Germinal center (tissue), 1 donor: ENCODE results near the gene AMZ2.
"Not testable (repeated sequence)": the region's sequence is repeated elsewhere in the genome, so short reads cannot be mapped to it uniquely, and the experiment has no call there.

ENCODE experiments used
- DNase-seq: peaks from one replicate; pipeline ENCODE4 v3.0.0; 2012; ENCODE audit warnings: mixed read lengths, low spot score

The AMZ2 gene

DNA sequence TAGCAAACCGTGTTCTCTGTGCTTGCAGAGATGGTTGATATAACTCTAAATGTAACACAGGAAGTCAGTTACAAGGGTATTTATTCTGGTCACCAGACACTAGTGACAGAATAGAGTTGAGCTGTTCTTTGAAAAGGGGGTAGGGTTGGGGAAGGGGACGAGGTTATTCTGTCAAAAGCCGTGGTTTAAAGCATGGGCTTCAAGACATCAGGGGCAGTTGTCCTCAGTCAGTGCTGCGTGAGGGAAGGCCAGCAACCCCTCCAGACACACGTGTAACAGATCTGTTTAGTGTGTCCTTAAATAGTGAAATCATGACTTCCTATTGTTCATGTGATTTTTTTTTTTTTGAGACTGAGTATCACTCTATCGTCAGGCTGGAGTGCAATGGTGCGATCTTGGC lies 5.6 kb downstream of the AMZ2 start:
- DNase-seq: not testable (repeated sequence)

DNA sequence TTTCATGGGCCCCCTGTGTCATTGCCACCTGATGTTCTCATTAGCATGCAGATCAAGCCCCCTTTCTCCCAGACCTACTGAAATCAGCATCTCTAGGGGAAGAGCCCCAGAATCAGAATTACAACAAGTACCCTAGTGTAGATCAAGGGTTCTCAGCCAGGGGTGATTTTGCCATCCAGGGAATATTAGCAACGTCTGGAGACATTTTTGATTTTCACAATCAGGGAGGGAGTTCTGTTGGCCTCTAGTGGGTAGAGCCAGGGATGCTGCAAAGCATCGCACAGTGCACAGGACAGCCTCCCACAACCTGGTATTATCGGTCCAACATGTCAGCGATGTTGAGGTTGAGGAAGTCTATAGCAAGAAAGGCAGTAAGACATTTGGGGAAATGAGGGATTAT lies 7.3 kb downstream of the AMZ2 start:
- DNase-seq: no peak

DNA sequence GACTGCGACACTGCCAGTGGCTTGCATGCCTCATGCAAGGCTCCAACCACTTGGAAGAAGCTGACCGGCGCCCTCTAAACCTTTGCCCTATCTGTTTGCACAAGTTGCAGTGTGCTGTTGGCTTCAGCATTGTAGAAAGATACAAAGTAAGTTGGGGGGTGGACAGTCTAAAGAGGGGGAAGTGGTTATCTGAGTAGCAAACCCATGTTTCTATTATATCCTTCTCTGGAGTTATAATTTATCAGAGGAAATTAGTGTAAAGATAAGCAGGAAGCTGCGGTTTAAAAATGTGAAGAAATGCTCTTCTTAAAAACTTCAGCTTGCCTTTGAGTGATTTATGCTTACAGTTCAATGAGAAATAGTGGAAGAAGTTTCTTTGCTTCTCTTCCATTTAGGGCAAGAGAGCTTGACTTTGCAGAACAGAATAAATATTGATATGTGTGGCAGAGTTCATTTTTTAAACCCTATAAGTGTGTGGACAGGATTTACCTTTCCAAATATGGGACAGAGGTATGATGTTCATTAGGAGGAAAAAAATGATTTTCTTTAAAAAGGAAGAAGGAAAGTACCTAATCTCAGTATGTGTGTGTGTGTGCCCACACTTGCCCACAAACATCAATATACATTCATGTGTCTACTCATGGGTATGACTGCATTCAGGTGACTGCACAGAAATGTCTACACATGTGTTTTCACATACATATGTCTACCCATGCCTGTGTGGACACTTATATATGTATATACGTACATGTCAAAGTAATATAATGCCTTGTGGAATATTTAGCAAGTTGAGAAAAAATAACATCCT lies 8.1 kb downstream of the AMZ2 start:
- DNase-seq: no peak

DNA sequence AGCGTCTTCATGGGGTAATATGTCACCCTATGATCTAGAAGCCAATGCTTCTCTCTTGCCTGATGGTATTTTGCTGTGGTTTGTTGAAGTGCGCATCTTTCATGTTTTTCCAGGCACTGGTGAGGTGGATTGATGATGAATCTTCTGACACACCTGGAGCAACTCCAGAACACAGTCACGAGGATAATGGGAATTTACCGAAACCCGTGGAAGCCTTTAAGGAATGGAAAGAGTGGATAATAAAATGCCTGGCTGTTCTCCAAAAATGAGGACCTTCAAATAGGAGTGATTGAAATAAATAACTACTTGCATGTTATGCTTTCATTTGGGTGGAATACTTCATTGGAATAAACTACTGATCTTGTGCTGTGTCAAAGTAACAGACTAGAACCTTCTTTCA lies 8.9 kb downstream of the AMZ2 start:
- not testable (repeated sequence) for DNase-seq

DNA sequence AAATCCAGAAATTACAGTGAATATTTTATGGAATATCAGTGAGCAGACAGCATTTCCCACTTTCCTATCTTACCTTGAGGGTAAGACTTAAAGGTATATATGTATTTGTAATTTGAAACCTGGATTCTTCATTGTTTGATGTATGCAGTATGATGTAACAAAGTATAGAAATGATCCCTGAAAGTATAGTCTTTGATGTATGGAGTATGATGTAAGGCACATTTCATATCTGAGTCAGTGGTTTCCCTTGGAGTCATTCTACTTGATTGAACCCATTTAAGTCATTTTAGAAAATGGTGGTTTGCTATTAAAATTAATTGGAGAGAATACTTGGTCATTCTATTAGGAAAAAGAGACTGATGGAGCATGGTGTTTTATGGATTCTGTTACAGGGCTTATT lies 10.1 kb downstream of the AMZ2 start:
- no peak for DNase-seq

DNA sequence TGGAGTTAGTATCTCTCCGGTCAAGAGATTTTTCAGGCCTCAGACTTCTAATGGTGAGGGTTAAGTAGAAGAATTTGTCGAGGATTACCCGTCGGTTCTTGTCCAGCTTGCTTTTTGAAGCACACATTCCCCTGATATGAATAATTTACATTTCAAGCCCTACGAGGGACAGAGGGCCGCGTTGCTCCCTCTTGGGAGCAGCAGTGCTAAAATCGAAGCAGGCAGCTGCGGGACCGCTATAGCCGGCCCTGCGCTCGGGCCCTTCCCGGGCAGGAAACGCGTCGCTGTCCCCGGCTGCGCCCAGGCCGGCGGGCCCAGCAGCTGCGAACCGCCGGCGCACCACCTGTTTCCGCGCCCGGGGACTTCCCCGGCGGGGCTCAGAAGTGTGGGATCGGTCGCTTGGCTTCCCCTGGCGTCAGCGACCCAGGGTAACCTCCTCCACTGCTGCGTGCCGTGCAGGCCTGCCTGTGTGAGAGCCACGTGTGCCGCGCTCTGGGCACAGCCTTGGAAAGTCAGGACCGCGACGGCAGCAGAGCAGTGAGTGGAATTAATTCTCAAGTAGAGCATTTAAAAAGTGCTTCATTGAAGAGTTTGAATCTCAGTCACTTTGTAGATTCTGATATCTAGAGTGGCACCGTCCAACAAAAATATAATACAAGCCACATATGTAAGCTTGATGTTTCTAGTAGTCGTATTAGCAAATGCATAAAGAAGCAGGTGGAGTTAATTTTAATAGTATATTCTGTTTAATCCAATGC lies 11.2 kb downstream of the AMZ2 start:
- peak; percentile 76 for DNase-seq

DNA sequence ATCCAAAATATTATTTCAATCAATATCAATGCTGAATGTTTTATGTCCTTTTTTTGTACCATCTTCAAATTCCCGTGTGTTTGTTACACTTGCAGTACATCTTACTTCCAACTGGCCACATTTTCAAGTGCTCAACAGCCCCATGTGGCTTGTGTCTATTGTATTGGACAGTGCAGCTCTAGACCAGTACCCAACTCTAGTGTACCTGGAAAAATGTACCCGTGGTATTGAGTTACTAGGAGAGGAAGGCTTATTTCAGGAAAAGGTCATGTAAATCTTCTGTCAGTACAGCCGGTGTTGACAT lies 11.8 kb downstream of the AMZ2 start:
- not testable (repeated sequence) for DNase-seq

DNA sequence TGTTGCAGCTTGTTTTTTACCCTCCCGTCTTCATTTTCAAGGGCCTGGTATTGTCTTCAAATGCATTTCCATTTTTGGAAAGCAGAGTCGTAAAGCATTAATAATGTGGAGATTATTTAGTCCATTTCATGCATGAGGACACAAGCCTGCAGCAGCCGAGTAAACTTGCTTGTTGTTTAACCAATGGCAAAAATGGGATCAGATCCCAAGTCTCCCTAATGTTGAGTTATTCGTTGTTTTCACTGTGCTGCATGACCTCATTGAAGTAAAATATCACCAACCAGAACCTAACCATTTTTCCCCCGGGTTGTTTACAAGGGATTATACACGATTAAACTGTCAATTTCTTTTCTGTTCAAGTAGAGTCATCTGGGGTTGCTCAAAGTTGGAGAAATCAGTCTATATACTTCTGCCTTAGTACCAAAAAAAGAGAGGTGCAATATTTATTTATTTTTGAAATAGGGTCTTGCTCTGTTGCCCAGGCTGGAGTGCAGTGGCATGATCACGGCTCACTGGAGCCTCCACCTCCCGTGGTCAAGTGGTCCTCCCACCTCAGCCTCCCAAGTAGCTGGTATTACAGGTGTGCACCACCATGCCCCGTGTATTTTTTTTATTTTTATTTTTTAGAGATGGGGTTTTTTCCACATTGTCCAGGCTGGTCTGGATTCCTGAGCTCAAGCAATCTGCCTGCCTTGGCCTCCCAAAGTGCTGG lies 12.4 kb downstream of the AMZ2 start:
- DNase-seq: no peak

DNA sequence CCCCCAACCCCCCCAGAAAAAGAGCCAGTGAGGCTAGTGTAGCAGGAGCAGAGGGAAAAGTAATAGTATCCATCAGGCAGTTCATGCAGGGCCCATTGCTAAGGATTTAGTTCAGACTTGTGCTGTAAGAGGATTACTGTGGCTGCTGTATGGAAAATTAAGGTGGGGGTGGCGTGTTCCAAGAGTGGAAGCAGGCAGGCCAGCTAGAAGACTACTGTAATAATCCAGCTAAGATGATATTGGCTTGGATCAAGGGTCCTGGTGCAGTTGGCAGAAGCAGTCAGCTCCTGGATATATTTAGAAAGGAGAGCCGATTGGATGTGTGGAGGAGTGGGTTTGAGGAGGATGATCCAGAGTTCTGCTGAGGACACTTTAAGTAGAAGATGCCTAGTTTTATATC lies 14.6 kb downstream of the AMZ2 start:
- not testable (repeated sequence) for DNase-seq

DNA sequence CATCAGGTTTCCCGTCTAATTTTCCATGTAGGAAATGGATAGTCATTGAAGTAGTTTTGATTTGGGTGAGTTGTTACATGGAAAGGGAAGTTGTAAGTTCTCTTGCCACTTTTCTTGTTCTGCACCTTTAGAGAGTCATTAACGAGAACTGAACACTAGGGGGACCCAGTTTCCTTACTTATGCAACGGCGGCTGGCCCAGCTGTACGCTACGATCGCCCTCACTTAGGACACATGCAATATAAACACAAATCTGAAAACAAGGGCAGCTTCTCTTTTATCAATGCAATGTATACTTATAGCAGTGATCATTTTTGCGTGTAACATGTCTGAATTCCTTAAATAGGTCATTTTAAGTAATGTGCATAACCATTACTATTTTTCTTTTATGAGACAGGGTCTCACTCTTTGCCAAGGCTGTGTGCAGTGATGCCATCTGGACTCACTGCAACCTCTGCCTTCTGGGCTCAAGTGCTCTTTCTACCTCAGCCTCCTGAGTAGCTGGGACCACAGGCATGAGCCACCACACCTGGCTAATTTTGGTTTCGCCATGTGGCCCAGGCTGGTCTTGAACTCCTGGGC lies 15.3 kb downstream of the AMZ2 start:
- DNase-seq: not testable (repeated sequence)

DNA sequence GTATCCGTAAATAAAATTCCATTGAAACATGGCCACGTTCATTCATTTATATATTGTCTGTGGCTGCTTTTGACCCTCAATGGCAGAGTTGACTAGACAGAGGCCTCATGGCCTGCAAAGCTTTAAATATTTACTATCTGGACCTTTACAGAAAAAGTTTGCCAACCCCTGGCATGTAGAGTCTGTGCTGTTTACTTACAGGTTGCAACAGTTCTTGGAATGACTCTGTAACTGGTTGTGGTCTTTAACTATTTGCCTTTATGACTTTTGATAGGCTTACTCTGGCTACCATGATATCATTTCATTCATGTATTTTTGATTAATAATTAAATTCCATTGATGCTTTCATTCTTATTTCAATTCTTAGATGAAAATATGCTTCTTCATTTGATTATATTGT lies 18.0 kb downstream of the AMZ2 start:
- DNase-seq: not testable (repeated sequence)

DNA sequence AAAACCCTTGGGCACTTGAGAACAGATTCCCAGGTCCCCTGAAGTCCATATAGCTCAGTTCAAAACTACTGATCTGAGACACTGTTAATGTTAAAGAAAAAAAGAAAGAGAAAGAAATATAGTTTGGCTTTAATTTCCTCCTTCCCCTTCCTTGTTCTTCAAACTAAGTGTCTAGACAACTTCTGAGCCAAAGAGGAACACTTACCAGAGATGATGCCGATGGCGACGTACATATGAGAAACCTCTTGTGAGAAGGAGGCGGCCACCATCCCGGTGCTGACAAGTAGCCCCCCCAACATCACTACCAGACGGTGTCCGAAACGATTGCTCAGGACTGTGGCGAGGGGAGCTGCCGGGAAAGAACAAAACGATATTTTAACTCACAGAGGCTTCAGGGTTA lies 25.9 kb downstream of the AMZ2 start:
- no peak for DNase-seq

DNA sequence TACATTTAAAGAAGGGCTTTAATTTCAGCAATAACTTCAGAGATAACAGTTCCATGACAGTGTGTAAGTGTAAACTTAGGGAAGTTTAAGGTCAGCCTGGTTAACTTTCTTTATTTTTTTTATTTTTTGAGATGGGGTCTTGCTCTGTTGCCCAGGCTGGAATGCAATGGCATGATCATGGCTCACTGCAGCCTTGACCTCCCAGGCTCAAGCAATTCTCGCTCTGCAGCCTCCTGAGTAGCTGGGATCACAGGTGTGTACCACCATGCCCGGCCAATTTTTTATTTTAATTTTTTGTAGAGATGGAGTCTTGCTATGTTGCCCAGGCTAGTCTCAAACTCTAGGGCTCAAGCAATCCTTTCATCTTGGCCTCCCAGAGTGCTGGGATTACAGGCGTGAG lies 28.5 kb downstream of the AMZ2 start:
- not testable (repeated sequence) for DNase-seq

DNA sequence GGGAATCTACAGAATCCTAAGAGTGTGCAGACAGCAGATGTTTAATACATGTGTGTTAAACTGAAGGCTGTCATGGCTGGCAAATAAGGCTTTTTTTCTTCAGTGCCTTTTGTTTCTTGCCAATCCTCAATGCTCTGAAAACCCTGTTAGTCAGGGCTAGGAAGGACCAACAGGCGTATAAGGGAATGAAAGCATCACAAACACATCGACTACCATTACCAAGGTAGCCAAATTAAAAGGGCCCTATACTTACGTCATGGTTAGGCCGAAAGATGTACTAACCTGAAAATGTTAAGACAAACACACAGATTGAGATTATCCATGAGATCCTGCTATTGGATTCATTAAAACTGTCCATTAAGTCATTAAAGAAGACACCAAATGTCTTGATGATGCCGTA lies 30.0 kb downstream of the AMZ2 start:
- no peak for DNase-seq

DNA sequence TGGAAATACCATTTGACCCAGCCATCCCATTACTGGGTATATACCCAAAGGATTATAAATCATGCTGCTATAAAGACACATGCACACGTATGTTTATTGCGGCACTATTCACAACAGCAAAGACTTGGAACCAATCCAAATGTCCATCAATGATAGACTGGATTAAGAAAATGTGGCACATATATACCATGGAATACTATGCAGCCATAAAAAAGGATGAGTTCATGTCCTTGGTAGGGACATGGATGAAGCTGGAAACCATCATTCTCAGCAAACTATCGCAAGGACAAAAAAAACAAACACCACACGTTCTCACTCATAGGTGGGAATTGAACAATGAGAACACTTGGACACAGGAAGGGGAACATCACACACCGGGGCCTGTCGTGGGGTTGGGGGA lies 34.1 kb downstream of the AMZ2 start:
- not testable (repeated sequence) for DNase-seq

DNA sequence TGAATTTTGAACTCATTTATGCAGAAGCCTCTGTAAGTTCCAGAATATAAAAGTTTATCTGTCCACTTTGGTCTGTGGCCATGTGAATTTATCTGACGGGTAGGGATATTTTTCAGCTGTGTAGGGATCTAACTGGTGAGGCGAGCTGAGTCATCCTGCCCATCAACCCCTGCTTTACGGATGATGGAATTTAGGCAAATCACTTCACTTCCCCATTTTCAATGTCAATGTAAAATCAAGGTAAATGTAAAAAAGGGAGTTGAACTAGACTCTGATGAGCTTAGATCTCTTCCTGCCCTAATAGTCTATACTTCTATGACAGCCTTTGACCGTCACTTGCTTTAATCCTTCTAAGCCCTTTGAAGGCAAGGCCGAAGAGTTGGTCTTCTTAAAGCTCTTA lies 40.5 kb downstream of the AMZ2 start:
- DNase-seq: peak; percentile 77

DNA sequence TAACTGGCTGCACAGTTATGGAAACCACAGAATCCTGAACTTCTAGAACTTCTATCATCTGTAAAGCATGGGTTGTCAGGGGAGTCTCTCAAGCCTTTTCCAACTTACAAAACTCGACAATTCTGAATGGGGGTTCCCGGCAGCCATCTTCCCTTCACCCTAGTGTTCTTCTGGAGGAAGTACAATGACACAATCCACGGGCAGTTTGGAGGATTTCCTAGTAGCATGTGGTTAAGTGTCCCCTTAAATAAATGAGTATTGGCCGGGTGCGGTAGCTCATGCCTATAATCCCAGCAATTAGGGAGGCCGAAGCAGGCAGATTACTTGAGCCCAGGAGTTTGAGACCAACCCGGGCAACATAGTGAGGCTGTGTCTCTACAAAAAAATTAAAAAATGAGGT lies 41.0 kb downstream of the AMZ2 start:
- peak; percentile 44 for DNase-seq

DNA sequence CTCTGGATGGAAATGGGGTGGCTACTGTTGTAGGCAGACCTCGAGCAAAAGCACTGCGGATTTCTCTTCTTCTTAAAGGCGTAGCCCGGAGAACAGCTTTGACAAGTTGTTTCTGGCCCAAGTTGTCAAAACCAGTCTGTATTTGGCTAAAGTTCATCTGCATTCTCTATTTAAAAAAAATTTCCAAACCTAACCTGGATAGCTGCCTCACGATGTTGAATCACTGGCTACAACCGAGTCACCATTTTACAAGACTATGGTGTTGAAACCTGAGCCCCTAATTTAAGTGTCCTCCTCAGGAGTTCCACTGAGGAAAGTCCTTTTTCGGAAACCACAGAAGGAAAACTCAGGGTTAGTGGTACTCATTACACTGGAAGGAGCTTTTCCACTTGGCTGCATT lies 41.6 kb downstream of the AMZ2 start:
- no peak for DNase-seq

DNA sequence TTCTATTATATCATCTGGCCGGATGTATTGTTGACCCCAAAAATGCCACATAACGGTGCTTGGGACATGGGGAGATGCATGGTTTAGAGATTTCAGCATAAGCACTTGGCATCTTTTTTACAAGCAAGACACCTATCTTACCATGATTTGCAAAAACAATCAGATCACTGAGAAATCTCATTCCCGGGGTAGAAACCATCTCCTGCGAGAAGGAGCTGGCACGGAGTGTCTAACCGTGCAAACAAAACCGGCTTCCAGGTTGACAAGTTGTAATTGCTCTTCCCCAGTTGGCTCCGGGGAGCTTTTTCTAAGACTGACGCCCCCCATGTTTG lies 42.1 kb downstream of the AMZ2 start:
- no peak for DNase-seq

DNA sequence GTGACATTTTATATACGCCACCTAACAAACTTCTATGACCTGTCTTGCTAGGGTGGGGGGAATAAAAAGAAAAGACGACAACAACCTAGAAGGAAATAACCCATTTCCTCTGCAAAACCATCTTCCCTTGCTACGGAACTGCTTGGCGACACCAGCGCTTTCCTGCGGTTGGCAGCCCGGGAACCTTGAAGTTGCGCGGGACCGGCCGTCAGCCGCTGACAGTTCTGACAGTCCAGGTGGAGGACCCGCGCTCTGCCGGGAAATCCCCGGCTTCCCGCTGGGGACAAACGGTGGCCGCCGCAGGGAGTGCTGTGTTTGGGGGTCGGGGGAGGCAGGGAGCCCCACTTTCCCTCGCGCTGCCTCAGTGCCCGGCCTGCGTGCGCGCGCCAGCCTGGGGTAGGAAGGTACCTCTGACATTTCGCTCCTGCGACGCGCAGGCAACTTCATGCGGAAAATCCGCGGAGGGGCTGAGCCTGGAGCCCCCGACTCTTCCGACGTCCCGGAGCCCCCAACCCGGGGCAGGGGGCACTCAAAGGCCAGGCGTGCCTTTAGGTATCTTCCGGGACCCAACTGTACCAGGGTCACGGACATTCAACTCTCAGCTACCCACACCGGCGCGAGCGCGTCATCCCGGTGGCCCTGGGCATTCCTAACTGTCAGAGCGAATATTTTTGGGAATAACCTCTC lies 42.6 kb downstream of the AMZ2 start:
- peak; percentile 58 for DNase-seq

DNA sequence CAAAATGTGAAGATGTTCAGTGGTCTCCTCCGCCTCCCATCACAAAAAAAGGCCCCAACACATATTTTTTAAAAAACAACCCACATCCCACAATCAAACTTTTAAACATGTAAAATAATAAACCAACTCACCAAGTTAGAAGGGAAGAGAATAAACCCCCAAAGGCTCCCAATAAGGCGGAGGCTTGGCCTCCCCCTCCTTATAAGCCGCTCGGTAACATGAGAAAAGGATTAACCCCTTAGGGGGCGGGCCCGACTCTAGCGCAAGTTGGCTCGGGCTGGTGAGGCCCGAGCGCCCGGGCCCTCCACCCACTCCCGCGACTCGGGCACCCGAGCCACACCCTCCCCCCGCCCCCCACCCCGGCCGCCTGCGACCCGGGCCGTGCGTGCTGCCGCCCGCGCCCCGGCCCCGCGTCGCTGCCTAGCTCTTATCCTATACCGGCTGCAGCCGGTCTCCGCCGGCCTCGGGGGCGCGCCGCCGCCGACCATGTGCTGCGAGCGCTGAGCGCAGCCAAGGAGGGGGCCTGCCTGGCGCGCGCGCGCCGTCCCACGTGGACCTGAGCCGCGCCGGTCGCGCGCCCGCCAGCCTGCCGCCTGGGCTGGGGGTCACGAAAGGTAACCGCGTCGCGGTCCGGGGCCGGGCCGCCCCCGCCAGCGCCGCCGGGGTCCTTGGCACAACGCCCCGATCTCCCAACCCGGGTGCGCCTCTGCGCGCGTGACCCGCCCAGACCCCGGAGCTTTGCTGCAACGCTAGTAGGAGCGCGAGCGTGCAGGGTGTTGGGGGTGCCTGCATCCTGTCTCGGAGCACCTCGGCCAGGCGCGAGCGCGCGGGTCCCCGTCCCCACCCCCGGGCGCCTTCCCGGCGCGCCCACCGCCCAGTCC lies 43.4 kb downstream of the AMZ2 start, which contains the start of the genes ARSG and SLC16A6:
ARSG (plus strand) TSS at position 541 of the 881 bp plus-strand sequence. CDS start 15,999 bp downstream, outside the sequence.
SLC16A6 (minus strand) TSS at position 173 of the 881 bp plus-strand sequence. CDS start 12,807 bp downstream, outside the sequence.
- DNase-seq: peak; percentile 90
